Measurements from ENCODE around the gene C20orf173. TPM values are rescaled to one million over a fixed set of nuclear protein-coding genes. Genes with fewer than 3 reads are reported as not detected.

Gene C20orf173
- total RNA-seq, 1 experiment from 2014 or later = not detected

- intact Hi-C loops (cut with micrococcal nuclease; ENCODE audit: unreplicated experiment) (no loop called here), in situ Hi-C loops (cut with HindIII; ENCODE audit: low pct_unique_long_range_greater_than_20kb, low sequenced_read_pairs) (no loop called here)
- ChIA-PET CTCF (no interaction called here), POLR2A (no interaction called here)
- TF ChIP-seq TCF7L2 (IDR thresholded peaks at IDR 0.05; ENCODE audit: low read depth, low read length) (no peak), POLR2AphosphoS5 (IDR thresholded peaks at IDR 0.05; ENCODE audit: low read depth, low read length) (no peak), CTCF (IDR thresholded peaks at IDR 0.05) (no peak), REST (IDR thresholded peaks at IDR 0.05; ENCODE audit: insufficient read depth in 1 of 2, low read depth in 2 of 2, low read length in 1 of 2) (no peak), SIN3A (IDR thresholded peaks at IDR 0.05; ENCODE audit: borderline replicate concordance, insufficient read depth, low read depth, low read length) (no peak)
- no peak overlapping the region for H3K27ac ChIP-seq (ENCODE audit: low read length)
- H3K4me1 ChIP-seq (ENCODE audit: control insufficient read depth, insufficient read depth, low read length) = no peaks in the 10 kb centered on the region; the same call in none of the 2 replicates
- H3K36me3 ChIP-seq (ENCODE audit: control insufficient read depth, insufficient read depth, low read length) = no peaks in the 10 kb centered on the region
- no peak for ATAC-seq
- H3K9me3 ChIP-seq (ENCODE audit: control insufficient read depth, insufficient read depth, low read depth, low read length) = no peaks in the 10 kb centered on the region
- no TSS peak for BruUV-seq (replicated peaks)
- H3K4me3 ChIP-seq (ENCODE audit: low read depth in 2 of 2, low read length in 2 of 2) = no peak overlapping the region
- no peaks in the 10 kb centered on the region for H3K27me3 ChIP-seq (ENCODE audit: control insufficient read depth, insufficient read depth, low read length)
- no peak for DNase-seq (ENCODE audit: low read depth, low spot score)
These were observed 35.5 kb upstream of the C20orf173 start for GRCh38 chr20:35564905-35565304.

GRCh38 chr20:35563834-35564233 is 34.4 kb upstream of the C20orf173 start:
- no peak for ATAC-seq
- H3K36me3 ChIP-seq (ENCODE audit: control insufficient read depth, insufficient read depth, low read length) = no peaks in the 10 kb centered on the region
- intact Hi-C loops (cut with micrococcal nuclease; ENCODE audit: unreplicated experiment) = no loop called here
- no peak for TF ChIP-seq CTCF (IDR thresholded peaks at IDR 0.05)
- TF ChIP-seq POLR2AphosphoS5 (IDR thresholded peaks at IDR 0.05; ENCODE audit: low read depth, low read length) = no peak
- no peak for TF ChIP-seq SIN3A (IDR thresholded peaks at IDR 0.05; ENCODE audit: borderline replicate concordance, insufficient read depth, low read depth, low read length)
- TF ChIP-seq REST (IDR thresholded peaks at IDR 0.05; ENCODE audit: insufficient read depth in 1 of 2, low read depth in 2 of 2, low read length in 1 of 2) = no peak
- TF ChIP-seq TCF7L2 (IDR thresholded peaks at IDR 0.05; ENCODE audit: low read depth, low read length) = no peak
- in situ Hi-C loops (cut with HindIII; ENCODE audit: low pct_unique_long_range_greater_than_20kb, low sequenced_read_pairs) = no loop called here
- H3K4me3 ChIP-seq (ENCODE audit: low read depth in 2 of 2, low read length in 2 of 2) = no peak overlapping the region
- ChIA-PET POLR2A (interaction anchor here (0.6 kb wide), 1 partner anchor 19 kb away, joined by 15 read pairs; no protein-coding TSS in a partner anchor), CTCF (no interaction called here)
- H3K27ac ChIP-seq (ENCODE audit: low read length) = no peak overlapping the region
- H3K9me3 ChIP-seq (ENCODE audit: control insufficient read depth, insufficient read depth, low read depth, low read length) = no peaks in the 10 kb centered on the region
- no TSS peak for BruUV-seq (replicated peaks)
- H3K27me3 ChIP-seq (ENCODE audit: control insufficient read depth, insufficient read depth, low read length) = no peaks in the 10 kb centered on the region
- no peak for DNase-seq (ENCODE audit: low read depth, low spot score)
- no peaks in the 10 kb centered on the region; the same call in none of the 2 replicates for H3K4me1 ChIP-seq (ENCODE audit: control insufficient read depth, insufficient read depth, low read length)

Measured in Panc1 (cell line).